K562 (cell line): ENCODE measurements around the gene AGPAT3. TPM values are rescaled to one million over a fixed set of nuclear protein-coding genes. Genes with fewer than 3 reads are reported as not detected.
A peak's percentile ranks its signal among the peaks of the same experiment; 100 is the strongest.

Experiments used
- ATAC-seq: fragments of 200-7000 bp; cut with Tn5 transposase; 3 replicates; pipeline ENCODE4 v1.9.1; 2020; ENCODE audit warnings: moderate library complexity
- BruUV-seq: library from RNA; stranded (reverse); fragments of 400-500 nt; replicated peaks from 2 replicates; lab custom pipeline; 2021; lab: Mats Ljungman, UMichigan
- CTCF ChIA-PET: fragments of 300-600 bp; formaldehyde crosslinking; extraction: SDS; loops from one replicate; lab custom pipeline; 2021; ENCODE audit warnings: low intra/inter-chr PET ratio; lab: Yijun Ruan, JAX
- POLR2A ChIA-PET: fragments of 300-600, 350-650 bp; sonication (Branson Sonifier 250); formaldehyde crosslinking; extraction: SDS; loops from one replicate; lab custom pipeline; 2021; ENCODE audit warnings: antibody characterized with exemption, inconsistent platforms; lab: Yijun Ruan, JAX
- DNase-seq, 4 experiments: peaks; one replicate each; pipeline versions ENCODE4 v3.0.0 to v3.0.0-alpha.2; 2011 to 2018; ENCODE audit warnings: low spot score in 3 of 4, mixed read lengths in 3 of 4; ENCODE audit errors: extremely low read depth in 1 of 4
- FAIRE-seq: peaks from 2 replicates; lab custom pipeline; 2011; peaks lifted over from hg19 to GRCh38; lab: Jason Lieb, UNC
- H2AFZ ChIP-seq: 2 replicates; pipeline ENCODE4 v1.6.0; 2011; ENCODE audit warnings: low read depth, low read length, control low read depth, inconsistent platforms
- H3K27ac ChIP-seq: fragments of 200-600 bp; 3 replicates; pipeline ENCODE4 v1.8.0; 2011; ENCODE audit warnings: low read depth, mild to moderate bottlenecking, control low read depth, inconsistent platforms, low read length, moderate library complexity, mixed read lengths; ENCODE audit errors: extremely low read depth
- H3K27me3 ChIP-seq, 2 experiments: fragments of 300-600 bp in 1 of 2; 2 replicates in 1 of 2; 3 replicates in 1 of 2; pipeline versions ENCODE4 v1.6.0 to v1.8.0; 2011; ENCODE audit warnings: inconsistent platforms in 2 of 2, low read length in 2 of 2, mild to moderate bottlenecking in 1 of 2, mixed read lengths in 1 of 2, moderate library complexity in 1 of 2; ENCODE audit not compliant: control insufficient read depth in 2 of 2, insufficient read depth in 2 of 2
- H3K36me3 ChIP-seq: fragments of 300-600 bp; 3 replicates; pipeline ENCODE4 v1.8.0; 2011; ENCODE audit warnings: mild to moderate bottlenecking, low read length, inconsistent platforms; ENCODE audit not compliant: control insufficient read depth, insufficient read depth
- H3K4me1 ChIP-seq, 2 experiments: fragments of 200-600 bp in 1 of 2; replicated peaks in 1 of 2; 2 replicates in 1 of 2; 3 replicates in 1 of 2; pipeline versions ENCODE4 v1.5.1 to v1.8.0; 2011; ENCODE audit warnings: inconsistent platforms in 2 of 2, low read length in 2 of 2, mild to moderate bottlenecking in 1 of 2, mixed read lengths in 1 of 2, moderate library complexity in 1 of 2; ENCODE audit not compliant: control insufficient read depth in 2 of 2, insufficient read depth in 2 of 2
- H3K4me2 ChIP-seq: 2 replicates; pipeline ENCODE4 v1.6.1; 2011; ENCODE audit warnings: low read length, control low read depth, inconsistent platforms, mixed read lengths; ENCODE audit not compliant: insufficient read depth
- H3K4me3 ChIP-seq: fragments of 200-600 bp; sonication (generic), shearing (Covaris generic); 2 replicates; pipeline ENCODE4 v1.5.1; 2016; ENCODE audit warnings: control low read depth, inconsistent platforms
- H3K79me2 ChIP-seq: fragments of 200-600 bp; 3 replicates; pipeline ENCODE4 v1.8.0; 2011; ENCODE audit warnings: low read length, inconsistent platforms; ENCODE audit not compliant: control insufficient read depth, insufficient read depth
- H3K9ac ChIP-seq, 2 experiments: 2 replicates each; pipeline versions ENCODE4 v1.6.0 to v1.6.1; 2011; ENCODE audit warnings: low read depth in 2 of 2, low read length in 2 of 2, control low read depth in 1 of 2, inconsistent platforms in 1 of 2, mild to moderate bottlenecking in 1 of 2, mixed read lengths in 1 of 2; ENCODE audit not compliant: insufficient read depth in 1 of 2
- H3K9me1 ChIP-seq: one replicate; pipeline ENCODE4 v1.6.0; 2011; ENCODE audit warnings: inconsistent platforms, mild to moderate bottlenecking, low read length, moderate library complexity; ENCODE audit not compliant: control insufficient read depth, insufficient read depth
- H3K9me3 ChIP-seq: replicated peaks from 2 replicates; pipeline ENCODE4 v1.5.1; 2011; ENCODE audit warnings: low read depth, low read length, inconsistent platforms; ENCODE audit not compliant: control insufficient read depth, insufficient read depth
- H4K20me1 ChIP-seq: replicated peaks from 2 replicates; pipeline ENCODE4 v1.6.1; 2011; ENCODE audit warnings: low read length, inconsistent platforms, mixed read lengths; ENCODE audit not compliant: control insufficient read depth, insufficient read depth
- E2F3 ChIP-seq: fragments of 250-450 bp; sonication (Bioruptor Pico); IDR thresholded peaks from 2 replicates; pipeline ENCODE4 v1.4.0; 2020; ENCODE audit warnings: mild to moderate bottlenecking
- MAFK ChIP-seq: IDR thresholded peaks from 2 replicates; pipeline ENCODE4 v1.6.1; 2011; ENCODE audit warnings: low read length, improper control_type of control experiment
- WGBS: fragments of 100-300 bp; shearing (Covaris generic); methylation state at CpG from one replicate; pipeline ENCODE4 v1.1.6; 2016; ENCODE audit warnings: low coverage, mixed read lengths; ENCODE audit not compliant: insufficient coverage; ENCODE audit errors: missing lambda C conversion rate; 5-methylcytosine and 5-hydroxymethylcytosine counted together
- in situ Hi-C: fragments of 300-500 bp; cut with MboI; formaldehyde crosslinking; loops from 4 replicates; pipeline ENCODE4 v1.15.0; 2018; ENCODE audit warnings: inconsistent platforms, mixed read lengths
- intact Hi-C: fragments of 100-400 bp; cut with micrococcal nuclease; formaldehyde crosslinking; loops from 2 replicates; pipeline ENCODE4 v1.14.2; 2022
- polyA plus RNA-seq, 8 experiments: library from polyadenylated mRNA; depleted of rRNA in 4 of 8; stranded (reverse) in 5 of 8; unstranded in 3 of 8; fragments of >200 nt; fragmentation: Nextera tagmentation in 2 of 8; fragmentation: Illumina TruSeq in 1 of 8; extraction: Ambion mirVana in 2 of 8; extraction: Trizol in 1 of 8; gene quantifications; 2 replicates each; pipeline versions ENCODE4 v1.2.1 to v1.2.3, GENCODE V29; 2011 to 2014; ENCODE audit warnings: inconsistent platforms in 1 of 8, missing spikeins in 1 of 8
- total RNA-seq, 7 experiments: library from RNA; depleted of rRNA in 6 of 7; stranded (reverse); fragments of >200 nt in 6 of 7; fragmentation: Illumina TruSeq in 2 of 7; extraction: Trizol in 2 of 7; gene quantifications; 2 replicates each; pipeline versions ENCODE4 v1.2.1 to v1.2.3, GENCODE V29; 2011 to 2021; ENCODE audit warnings: low replicate concordance in 1 of 7
- TF ChIP-seq, protein P1 (sequence below): sonication (generic); formaldehyde crosslinking; IDR thresholded peaks from 2 replicates; pipeline ENCODE4 v1.9.0; 2022; ENCODE audit warnings: mild to moderate bottlenecking, missing genetic modification reagents

The AGPAT3 gene
- total and polyA plus RNA-seq, 9 of the 15 experiments (the other 6 are each of a cell fraction or from before 2014, with no cell fraction given), result 1.5 to 88.4 (median 35.7) TPM

- Histone ChIP-seq H3K4me2 (no peak overlapping the region), H4K20me1 (peaks cover 3% of the 10 kb centered on the region; the same call in 1 of the 2 replicates), H3K27ac (no peak overlapping the region), H3K4me1 (peaks cover 41 to 57% of the 10 kb centered on the region in 2 experiments), H2AFZ (no peak overlapping the region), H3K9ac (peak overlapping the region in 1 of 2 experiments; percentile 40; a peak in 1 of 4 replicates), H3K4me3 (no peak overlapping the region), H3K9me1 (no peaks in the 10 kb centered on the region), H3K27me3 (no peaks in the 10 kb centered on the region; a peak in 1 of 5 replicates), H3K9me3 (no peaks in the 10 kb centered on the region), H3K79me2 (peaks cover 95% of the 10 kb centered on the region), H3K36me3 (peaks cover 38% of the 10 kb centered on the region)
- ATAC-seq (no peak), FAIRE-seq (no peak), DNase-seq (no peak)
- intact Hi-C loops, result loop anchor here (2.0 kb wide), 1 partner anchor 15 kb away; the partner anchor contains the start of gene TRAPPC10
- no TSS peak for BruUV-seq
- POLR2A ChIA-PET, result interaction anchor here (1.0 to 1.2 kb wide), 2 partner anchors 8 to 23 kb away, joined by 3 read pairs; no protein-coding TSS in a partner anchor
- in situ Hi-C loops, result no loop called here
- TF ChIP-seq MAFK (no peak), E2F3 (CRISPR knock-in tag) (no peak)
- TF ChIP-seq, protein P1, sequence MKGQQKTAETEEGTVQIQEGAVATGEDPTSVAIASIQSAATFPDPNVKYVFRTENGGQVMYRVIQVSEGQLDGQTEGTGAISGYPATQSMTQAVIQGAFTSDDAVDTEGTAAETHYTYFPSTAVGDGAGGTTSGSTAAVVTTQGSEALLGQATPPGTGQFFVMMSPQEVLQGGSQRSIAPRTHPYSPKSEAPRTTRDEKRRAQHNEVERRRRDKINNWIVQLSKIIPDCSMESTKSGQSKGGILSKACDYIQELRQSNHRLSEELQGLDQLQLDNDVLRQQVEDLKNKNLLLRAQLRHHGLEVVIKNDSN (CRISPR knock-in tag), result no peak
- CTCF ChIA-PET, result no interaction called here
- WGBS, result 83% methylated on average over 8 of the region's 8 CpGs
Observed at GRCh38 chr21:44027607-44028286, 162.7 kb downstream of the AGPAT3 start.
